T-cell (primary cell): Measurements from ENCODE around the gene KCNIP3. TPM values are rescaled to one million over a fixed set of nuclear protein-coding genes. Genes with fewer than 3 reads are reported as not detected.
A peak's percentile ranks its signal among the peaks of the same experiment; 100 is the strongest.

Experiments used
- ATAC-seq, 4 experiments: fragments of 200-7000 bp in 3 of 4; fragments of 150-1000 bp in 1 of 4; cut with Tn5 transposase; replicated peaks in 1 of 4; 1 replicate in 3 of 4; 2 replicates in 1 of 4; pipeline ENCODE4 v1.10.0; 2021; ENCODE audit warnings: moderate library complexity in 3 of 4, mild to moderate bottlenecking in 2 of 4, moderate number of reproducible peaks in 1 of 4
- CTCF ChIA-PET, 2 donors: fragments of 300-600 bp; sonication (Branson Sonifier 250); formaldehyde crosslinking; loops; one replicate each; lab custom pipeline; 2022; ENCODE audit warnings: antibody characterized with exemption in 2 of 2; lab: Charles Lee
- POLR2A ChIA-PET, 2 donors: fragments of 300-600 bp; sonication (Branson Sonifier 250); formaldehyde crosslinking; loops; one replicate each; lab custom pipeline; 2022; ENCODE audit warnings: antibody characterized with exemption in 2 of 2; lab: Charles Lee
- DNase-seq, 35 experiments: peaks; one replicate each; pipeline versions ENCODE4 v3.0.0 to v3.0.0-alpha.2; 2013 to 2023
- H3K27ac ChIP-seq: one replicate; pipeline ENCODE4 v1.5.1; 2013; ENCODE audit warnings: low read length
- H3K27me3 ChIP-seq, 2 experiments: replicated peaks in 1 of 2; 1 replicate in 1 of 2; 2 replicates in 1 of 2; pipeline versions ENCODE4 v1.6.1 to v1.7.0; 2013; ENCODE audit warnings: low read length in 1 of 2, mixed read lengths in 1 of 2; ENCODE audit not compliant: control insufficient read depth in 2 of 2, insufficient read depth in 2 of 2; ENCODE audit errors: extremely low read depth in 1 of 2
- H3K36me3 ChIP-seq, 2 donors: 1 replicate in 1 of 2; 2 replicates in 1 of 2; pipeline versions ENCODE4 v1.6.1 to v1.7.0; 2013; ENCODE audit warnings: low read length in 1 of 2; ENCODE audit not compliant: control insufficient read depth in 2 of 2, insufficient read depth in 1 of 2; ENCODE audit errors: extremely low read depth in 1 of 2
- H3K4me1 ChIP-seq, 2 experiments: 1 replicate in 1 of 2; 2 replicates in 1 of 2; pipeline versions ENCODE4 v1.6.1 to v1.7.0; 2013; ENCODE audit warnings: low read length in 2 of 2, mixed read lengths in 1 of 2; ENCODE audit not compliant: insufficient read depth in 2 of 2, control insufficient read depth in 1 of 2; ENCODE audit errors: extremely low read depth in 1 of 2
- H3K4me3 ChIP-seq, 2 donors: 1 replicate in 1 of 2; 2 replicates in 1 of 2; pipeline versions ENCODE4 v1.5.1 to v1.7.0; 2013; ENCODE audit warnings: mild to moderate bottlenecking in 2 of 2, low read length in 1 of 2, moderate library complexity in 1 of 2; ENCODE audit not compliant: control insufficient read depth in 1 of 2; ENCODE audit errors: extremely low read depth in 1 of 2
- H3K9me3 ChIP-seq: 2 replicates; pipeline ENCODE4 v1.7.0; 2013
- H3K27ac Mint-ChIP-seq, 2 donors: one replicate each; pipeline ENCODE4 v1.8.0; 2020 to 2021; ENCODE audit warnings: mild to moderate bottlenecking in 2 of 2, mixed read lengths in 2 of 2
- H3K27me3 Mint-ChIP-seq, 2 donors: one replicate each; pipeline ENCODE4 v1.8.0; 2021 to 2022; ENCODE audit warnings: mixed read lengths in 2 of 2
- H3K36me3 Mint-ChIP-seq: one replicate; pipeline ENCODE4 v1.8.0; 2021; ENCODE audit warnings: mixed read lengths
- H3K4me1 Mint-ChIP-seq, 3 donors: one replicate each; pipeline ENCODE4 v1.8.0; 2020 to 2022; ENCODE audit warnings: mixed read lengths in 3 of 3, mild to moderate bottlenecking in 1 of 3
- H3K4me3 Mint-ChIP-seq, 3 donors: one replicate each; pipeline ENCODE4 v1.8.0; 2020 to 2022; ENCODE audit warnings: mild to moderate bottlenecking in 3 of 3, mixed read lengths in 3 of 3, moderate library complexity in 3 of 3
- H3K9me3 Mint-ChIP-seq, 3 donors: one replicate each; pipeline ENCODE4 v1.8.0; 2020 to 2022; ENCODE audit warnings: mixed read lengths in 3 of 3
- WGBS: methylation state at CpG from one replicate; pipeline ENCODE4 v1.1.5; 2013; ENCODE audit warnings: missing lambda C conversion rate; ENCODE audit not compliant: insufficient coverage; 5-methylcytosine and 5-hydroxymethylcytosine counted together
- total RNA-seq, 35 experiments: library from RNA in 6 of 35; stranded (reverse) in 6 of 35; fragments of 120-200 nt in 1 of 35; gene quantifications; one replicate each; pipeline versions ENCODE4 v1.2.1 to v1.2.4 and lab custom pipeline; 2013 to 2026

The KCNIP3 gene
- total RNA-seq, 5 donors from 2014 or later (not counting 1 experiment from before 2014, with no cell fraction given) = not detected

GRCh38 chr2:95347681-95348608, 50.8 kb downstream of the KCNIP3 start:
- Histone ChIP-seq H3K27me3 (peaks cover 5 to 67% of the 10 kb centered on the region in 2 experiments), H3K4me1 (peaks cover 2 to 12% of the 10 kb centered on the region in 2 experiments), H3K4me3 (no peak overlapping the region), H3K36me3 (no peaks in the 10 kb centered on the region), H3K9me3 (no peaks in the 10 kb centered on the region), H3K27ac (no peak overlapping the region)
- 80% methylated on average over 8 of the region's 22 CpGs for WGBS
- Mint-ChIP-seq H3K27me3 (peaks cover 16 to 34% of the 10 kb centered on the region in 2 donors), H3K4me3 (peak overlapping the region; percentile 21 to 43 (median 34)), H3K9me3 (no peaks in the 10 kb centered on the region), H3K4me1 (peaks cover 0 to 9% (median 6%) of the 10 kb centered on the region in 3 donors), H3K27ac (no peak overlapping the region), H3K36me3 (no peaks in the 10 kb centered on the region)
- ATAC-seq (no peak), DNase-seq (peak in 1 of 35 experiments; percentile 11)
- ChIA-PET POLR2A (no interaction called here), CTCF (no interaction called here)

GRCh38 chr2:95348609-95349567, 51.7 kb downstream of the KCNIP3 start:
- DNase-seq (no peak), ATAC-seq (no peak)
- H3K27ac ChIP-seq = no peak overlapping the region
- Mint-ChIP-seq H3K4me1 (peaks cover 0 to 7% (median 6%) of the 10 kb centered on the region in 3 donors), H3K9me3 (no peaks in the 10 kb centered on the region), H3K36me3 (no peaks in the 10 kb centered on the region), H3K27me3 (peaks cover 7 to 25% of the 10 kb centered on the region in 2 donors), H3K27ac (no peak overlapping the region), H3K4me3 (peak overlapping the region in 1 of 3 donors; percentile 43)
- no peaks in the 10 kb centered on the region for H3K36me3 ChIP-seq
- POLR2A ChIA-PET = no interaction called here
- CTCF ChIA-PET = no interaction called here
- H3K9me3 ChIP-seq = no peaks in the 10 kb centered on the region
- peaks cover 0 to 59% of the 10 kb centered on the region in 2 experiments for H3K27me3 ChIP-seq
- no peak overlapping the region for H3K4me3 ChIP-seq
- 57% methylated on average over 5 of the region's 12 CpGs for WGBS
- H3K4me1 ChIP-seq = peaks cover 2 to 12% of the 10 kb centered on the region in 2 experiments

GRCh38 chr2:95349568-95350322, 52.6 kb downstream of the KCNIP3 start:
- no peak overlapping the region for H3K4me3 ChIP-seq
- no peak overlapping the region for H3K27ac ChIP-seq
- peaks cover 0 to 7% (median 6%) of the 10 kb centered on the region in 3 donors for H3K4me1 Mint-ChIP-seq
- no peaks in the 10 kb centered on the region for H3K9me3 ChIP-seq
- ATAC-seq = no peak
- H3K36me3 Mint-ChIP-seq = no peaks in the 10 kb centered on the region
- ChIA-PET CTCF (no interaction called here), POLR2A (no interaction called here)
- DNase-seq = no peak
- H3K36me3 ChIP-seq = no peaks in the 10 kb centered on the region
- peaks cover 2 to 12% of the 10 kb centered on the region in 2 experiments for H3K4me1 ChIP-seq
- H3K4me3 Mint-ChIP-seq = no peak overlapping the region
- no peaks in the 10 kb centered on the region for H3K9me3 Mint-ChIP-seq
- H3K27me3 ChIP-seq = peaks cover 0 to 50% of the 10 kb centered on the region in 2 experiments
- peaks cover 7 to 23% of the 10 kb centered on the region in 2 donors for H3K27me3 Mint-ChIP-seq
- 83% methylated on average over 11 of the region's 12 CpGs for WGBS
- H3K27ac Mint-ChIP-seq = no peak overlapping the region

- POLR2A ChIA-PET = no interaction called here
- Mint-ChIP-seq H3K36me3 (no peaks in the 10 kb centered on the region), H3K4me1 (peaks cover 0 to 4% (median 3%) of the 10 kb centered on the region in 3 donors), H3K27me3 (peaks cover 7 to 23% of the 10 kb centered on the region in 2 donors), H3K4me3 (no peak overlapping the region), H3K27ac (no peak overlapping the region), H3K9me3 (no peaks in the 10 kb centered on the region)
- Histone ChIP-seq H3K4me3 (no peak overlapping the region), H3K27ac (no peak overlapping the region), H3K4me1 (peaks cover 2 to 6% of the 10 kb centered on the region in 2 experiments), H3K27me3 (peaks cover 0 to 44% of the 10 kb centered on the region in 2 experiments), H3K9me3 (no peaks in the 10 kb centered on the region), H3K36me3 (no peaks in the 10 kb centered on the region)
- ATAC-seq = no peak
- DNase-seq = no peak
- 74% methylated on average over 3 of the region's 7 CpGs for WGBS
- CTCF ChIA-PET = no interaction called here
Measured at GRCh38 chr2:95350368-95350767, 53.2 kb downstream of the KCNIP3 start.

- Mint-ChIP-seq H3K27me3 (peaks cover 7 to 19% of the 10 kb centered on the region in 2 donors), H3K36me3 (no peaks in the 10 kb centered on the region), H3K27ac (no peak overlapping the region), H3K4me3 (no peak overlapping the region), H3K4me1 (no peaks in the 10 kb centered on the region), H3K9me3 (no peaks in the 10 kb centered on the region)
- DNase-seq = no peak
- Histone ChIP-seq H3K36me3 (no peaks in the 10 kb centered on the region), H3K27ac (no peak overlapping the region), H3K27me3 (peaks cover 0 to 38% of the 10 kb centered on the region in 2 experiments), H3K9me3 (no peaks in the 10 kb centered on the region), H3K4me3 (no peak overlapping the region), H3K4me1 (peaks cover 0 to under 1% of the 10 kb centered on the region in 2 experiments)
- 87% methylated on average over 12 of the region's 13 CpGs for WGBS
- ChIA-PET POLR2A (no interaction called here), CTCF (no interaction called here)
- no peak for ATAC-seq
Measured at GRCh38 chr2:95350774-95351597, 53.8 kb downstream of the KCNIP3 start.
